GM12892 (cell line): ENCODE results near the gene ERBB4.

ENCODE experiments used
- POLR2A ChIP-seq: IDR thresholded peaks from 2 replicates; pipeline ENCODE4 v1.6.1; 2011; ENCODE audit warnings: low read depth, low read length, control low read depth
- TAF1 ChIP-seq: IDR thresholded peaks from 2 replicates; pipeline ENCODE4 v1.6.1; 2011; ENCODE audit warnings: low read depth, mild to moderate bottlenecking, control low read depth, low read length, borderline replicate concordance

- TF ChIP-seq TAF1 (no peak), POLR2A (no peak)
Measured at GRCh38 chr2:212076456-212076855, 462.1 kb downstream of the ERBB4 start.
